Measurements from ENCODE around the gene CRACR2B.

CRACR2B gene

DNA sequence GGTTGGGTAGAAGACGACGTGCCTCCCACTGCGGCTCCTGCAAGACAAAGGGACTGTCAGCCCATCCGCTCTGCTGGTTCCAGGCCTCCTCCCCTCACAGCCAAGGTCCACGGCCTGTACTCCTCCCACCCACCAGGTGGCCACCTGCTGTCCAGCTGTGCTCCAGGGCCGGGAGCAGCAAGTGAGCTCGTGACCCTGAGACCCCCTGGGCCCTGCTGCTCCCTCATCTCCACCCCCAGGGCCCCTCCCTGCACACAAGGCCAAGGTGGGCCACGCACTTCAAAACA lies 42.4 kb downstream of the CRACR2B start:
- DNase-seq: no peak

DNA sequence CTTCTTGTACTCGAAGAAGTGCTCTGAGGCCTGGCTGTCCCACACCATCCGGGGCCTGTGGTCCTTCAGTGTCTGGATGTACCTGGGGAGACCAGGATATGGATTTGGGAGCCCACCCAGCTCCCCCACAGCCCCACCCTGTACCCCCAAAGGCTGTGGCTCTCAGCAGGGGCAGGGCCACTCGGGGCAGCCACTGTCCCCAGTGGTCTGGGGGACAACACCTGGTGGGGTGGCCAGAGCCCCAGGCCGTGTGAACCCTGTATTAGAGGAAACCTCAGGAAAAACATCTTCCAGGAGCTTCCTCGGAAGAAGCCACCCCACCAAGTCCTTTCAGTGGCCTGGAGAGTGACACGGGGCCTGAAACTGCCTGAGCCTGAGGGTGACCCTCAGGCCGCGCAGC lies 42.7 kb downstream of the CRACR2B start:
- no peak for DNase-seq

- no peak for DNase-seq
These were observed 43.8 kb downstream of the CRACR2B start for GRCh38 chr11:871472-871871.

GRCh38 chr11:872799-873198 lies 45.1 kb downstream of the CRACR2B start:
- no peak for DNase-seq

GRCh38 chr11:873706-874105 lies 46.0 kb downstream of the CRACR2B start:
- DNase-seq: no peak

DNA sequence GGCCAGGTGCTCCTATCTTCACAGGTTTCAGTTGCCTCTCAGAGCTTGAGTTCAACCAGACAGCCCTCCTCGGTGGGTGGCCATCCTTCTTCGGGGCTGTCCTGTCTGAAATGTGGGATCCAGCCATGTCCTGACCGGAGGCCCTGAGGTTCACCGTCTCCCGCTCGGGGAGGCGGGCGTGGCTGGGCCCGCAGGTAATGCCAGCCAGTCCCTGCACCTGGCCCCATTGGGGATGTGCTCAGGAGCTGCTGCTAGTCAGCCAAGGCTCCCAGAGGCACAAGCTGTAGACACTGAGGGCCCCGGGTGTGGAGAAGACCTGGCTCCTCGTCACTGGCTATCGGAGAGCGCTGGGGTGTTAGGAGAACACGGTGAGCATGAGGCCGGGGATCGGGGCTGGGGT lies 47.5 kb downstream of the CRACR2B start:
- no peak for DNase-seq

GRCh38 chr11:875769-876301 lies 48.1 kb downstream of the CRACR2B start:
- DNase-seq: no peak

DNA sequence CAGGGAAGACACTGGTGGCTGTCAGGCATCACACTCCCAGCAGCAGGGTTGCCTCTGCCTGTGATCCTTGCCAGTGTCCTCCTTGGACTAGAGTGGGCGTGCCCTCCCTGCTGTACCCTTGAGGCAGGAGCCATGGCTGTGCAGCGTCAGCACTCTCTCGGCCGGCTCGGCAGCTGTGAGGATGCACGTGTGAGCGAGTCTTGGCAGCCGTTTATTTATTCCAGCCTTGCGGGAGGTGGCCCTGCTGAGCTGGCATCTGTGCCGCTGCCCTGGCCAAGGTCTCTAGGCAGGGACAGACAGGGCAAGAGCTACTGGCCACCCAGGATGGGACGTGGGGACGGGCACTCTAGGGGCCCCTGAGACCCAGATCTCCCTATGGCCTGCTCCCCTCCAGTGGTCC lies 48.8 kb downstream of the CRACR2B start:
- DNase-seq: no peak

DNA sequence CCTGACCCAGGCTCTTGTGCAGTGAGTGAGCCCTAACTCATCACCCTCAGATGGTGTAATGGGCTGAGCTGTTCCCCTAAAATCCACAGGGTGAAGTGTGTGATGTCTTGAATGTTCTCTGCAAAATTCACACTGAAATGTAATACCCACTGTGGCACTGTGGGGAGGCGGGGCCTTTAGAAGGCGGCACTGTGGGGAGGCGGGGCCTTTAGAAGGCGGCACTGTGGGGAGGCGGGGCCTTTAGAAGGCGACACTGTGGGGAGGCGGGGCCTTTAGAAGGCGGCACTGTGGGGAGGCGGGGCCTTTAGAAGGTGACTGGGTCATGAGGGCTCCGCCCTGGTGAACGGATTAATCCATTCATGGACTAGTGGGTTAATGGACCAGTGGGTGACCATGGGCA lies 49.8 kb downstream of the CRACR2B start:
- no peak for DNase-seq

GRCh38 chr11:880447-880846 lies 52.7 kb downstream of the CRACR2B start:
- no peak for DNase-seq

All from AML-193 (cell line).